Karpas-422 (cell line): ENCODE results near the gene INSYN1. TPM values are rescaled to one million over a fixed set of nuclear protein-coding genes. Genes with fewer than 3 reads are reported as not detected.

Experiments
- DNase-seq: peaks from one replicate; pipeline ENCODE4 v3.0.0-alpha.2; 2015
- H2AFZ ChIP-seq: fragments of 200-600 bp; sonication (generic); 2 replicates; pipeline ENCODE4 v1.6.1; 2014; ENCODE audit warnings: antibody characterized with exemption, low read length, mixed read lengths
- H3K27ac ChIP-seq: fragments of 200-600 bp; sonication (generic); 2 replicates; pipeline ENCODE4 v1.5.1; 2014; ENCODE audit warnings: mild to moderate bottlenecking, low read length, moderate library complexity
- H3K27me3 ChIP-seq: fragments of 200-600 bp; sonication (generic); 2 replicates; pipeline ENCODE4 v1.6.1; 2014; ENCODE audit warnings: low read length, mixed read lengths
- H3K36me3 ChIP-seq: fragments of 200-600 bp; sonication (generic); 2 replicates; pipeline ENCODE4 v1.6.1; 2014; ENCODE audit warnings: low read length, mixed read lengths; ENCODE audit not compliant: insufficient read depth
- H3K4me1 ChIP-seq: fragments of 200-600 bp; sonication (generic); 2 replicates; pipeline ENCODE4 v1.6.1; 2014; ENCODE audit warnings: mild to moderate bottlenecking, low read length, mixed read lengths
- H3K4me2 ChIP-seq: fragments of 200-600 bp; sonication (generic); 2 replicates; pipeline ENCODE4 v1.6.1; 2014; ENCODE audit warnings: low read length, low read depth, mild to moderate bottlenecking; ENCODE audit not compliant: poor library complexity, severe bottlenecking
- H3K4me3 ChIP-seq: fragments of 200-600 bp; sonication (generic); 2 replicates; pipeline ENCODE4 v1.5.1; 2014; ENCODE audit warnings: mild to moderate bottlenecking, antibody characterized with exemption, low read length, mixed read lengths
- H3K79me2 ChIP-seq: fragments of 200-600 bp; sonication (generic); 2 replicates; pipeline ENCODE4 v1.6.1; 2014; ENCODE audit warnings: mild to moderate bottlenecking, low read length, mixed read lengths
- H3K9ac ChIP-seq: fragments of 200-600 bp; sonication (generic); 2 replicates; pipeline ENCODE4 v1.6.0; 2014; ENCODE audit warnings: low read length
- H3K9me2 ChIP-seq: fragments of 200-600 bp; sonication (generic), shearing (Covaris generic); replicated peaks from 2 replicates; pipeline ENCODE4 v1.6.0; 2014; ENCODE audit warnings: mild to moderate bottlenecking, low read length, moderate library complexity; ENCODE audit not compliant: insufficient read depth
- H3K9me3 ChIP-seq: fragments of 300-700, 200-600 bp; sonication (generic); 2 replicates; pipeline ENCODE4 v1.6.1; 2014; ENCODE audit warnings: low read length, mixed read lengths
- H4K20me1 ChIP-seq: fragments of 200-600 bp; sonication (generic); 2 replicates; pipeline ENCODE4 v1.6.1; 2014; ENCODE audit warnings: mild to moderate bottlenecking, antibody characterized with exemption, low read length, low read depth; ENCODE audit not compliant: insufficient read depth
- total RNA-seq: library from RNA; depleted of rRNA; stranded (reverse); fragments of >200 nt; shearing (Covaris generic); gene quantifications from 2 replicates; pipeline ENCODE4 v1.2.3, GENCODE V29; 2014; ENCODE audit warnings: low replicate concordance

The INSYN1 gene
- total RNA-seq, 1 experiment from 2014 or later = not detected

DNA sequence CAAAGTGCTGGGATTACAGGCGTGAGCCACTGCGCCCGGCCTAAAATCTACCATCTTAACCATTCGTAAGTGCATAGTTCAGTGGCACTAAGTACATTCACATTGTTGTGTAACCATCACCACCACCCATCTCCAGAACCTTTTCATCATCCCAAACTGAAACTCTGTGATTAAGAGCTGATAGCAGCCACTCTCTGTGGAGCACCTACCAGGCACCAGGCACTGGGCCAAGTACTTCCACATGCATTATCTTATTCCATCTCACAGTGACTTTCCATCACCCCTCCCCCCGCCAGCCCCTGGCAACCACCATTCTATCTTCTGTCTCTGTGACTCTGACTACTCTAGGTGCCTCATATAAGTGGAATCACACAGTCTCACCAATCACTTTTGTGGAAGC is 2.3 kb upstream of the INSYN1 start:
- no peak overlapping the region for H3K4me2 ChIP-seq
- H3K9me2 ChIP-seq = no peaks in the 10 kb centered on the region
- DNase-seq = no peak
- H3K36me3 ChIP-seq = no peaks in the 10 kb centered on the region
- no peak overlapping the region for H2AFZ ChIP-seq
- H4K20me1 ChIP-seq = no peaks in the 10 kb centered on the region
- H3K27ac ChIP-seq = no peak overlapping the region
- no peak overlapping the region for H3K4me3 ChIP-seq
- no peaks in the 10 kb centered on the region for H3K9me3 ChIP-seq
- H3K79me2 ChIP-seq = no peaks in the 10 kb centered on the region
- H3K27me3 ChIP-seq = no peaks in the 10 kb centered on the region
- H3K9ac ChIP-seq = no peak overlapping the region
- no peaks in the 10 kb centered on the region for H3K4me1 ChIP-seq

DNA sequence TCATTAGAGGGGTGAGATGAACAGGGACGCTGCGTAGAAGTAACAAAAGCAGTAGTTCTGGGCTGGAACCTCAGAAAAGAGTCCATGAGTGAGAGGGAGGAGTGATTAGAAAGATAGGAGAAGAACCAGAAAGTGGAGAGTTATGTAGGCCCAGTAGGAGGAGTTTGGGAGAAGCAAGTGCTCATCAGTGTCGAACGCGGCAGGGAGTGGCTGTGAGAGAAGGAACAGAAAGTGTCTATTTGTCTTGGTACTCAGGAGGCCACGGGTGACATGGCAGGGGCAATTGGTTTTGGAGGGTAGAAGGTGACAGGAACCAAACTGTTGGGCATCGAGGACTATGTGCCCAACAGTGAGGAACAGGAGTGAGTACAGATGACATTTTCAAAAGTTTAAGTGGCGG is 1.3 kb upstream of the INSYN1 start:
- H3K4me1 ChIP-seq = no peaks in the 10 kb centered on the region
- H3K9me3 ChIP-seq = no peaks in the 10 kb centered on the region
- no peaks in the 10 kb centered on the region for H3K79me2 ChIP-seq
- H3K36me3 ChIP-seq = no peaks in the 10 kb centered on the region
- H3K27me3 ChIP-seq = no peaks in the 10 kb centered on the region
- H3K4me3 ChIP-seq = no peak overlapping the region
- DNase-seq = no peak
- H4K20me1 ChIP-seq = no peaks in the 10 kb centered on the region
- H3K4me2 ChIP-seq = no peak overlapping the region
- no peak overlapping the region for H2AFZ ChIP-seq
- H3K27ac ChIP-seq = no peak overlapping the region
- no peaks in the 10 kb centered on the region for H3K9me2 ChIP-seq
- H3K9ac ChIP-seq = no peak overlapping the region

DNA sequence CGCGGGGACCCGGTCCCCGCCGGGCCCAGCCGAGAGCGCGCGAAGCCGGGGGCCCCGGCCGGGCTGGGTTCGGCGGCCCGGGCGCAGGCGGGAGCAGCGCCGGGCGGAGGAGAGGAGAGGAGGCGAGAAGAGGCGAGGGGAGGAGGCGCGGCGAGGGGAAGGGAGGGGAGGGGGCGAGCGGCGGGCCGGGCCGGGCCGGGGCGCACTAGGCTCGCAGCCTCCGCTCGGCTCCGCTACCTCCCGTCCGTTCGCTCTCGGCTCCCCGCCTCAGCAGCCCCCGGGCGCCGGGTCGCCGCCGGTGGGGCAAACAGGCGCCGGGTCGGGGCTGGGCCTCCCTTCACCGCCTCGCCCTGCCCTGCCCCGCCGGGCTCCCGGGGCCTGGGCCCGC is 351 bp downstream of the INSYN1 start:
- no peak overlapping the region for H3K4me2 ChIP-seq
- no peaks in the 10 kb centered on the region for H3K9me3 ChIP-seq
- no peak overlapping the region for H2AFZ ChIP-seq
- no peaks in the 10 kb centered on the region for H4K20me1 ChIP-seq
- no peaks in the 10 kb centered on the region for H3K27me3 ChIP-seq
- no peaks in the 10 kb centered on the region for H3K9me2 ChIP-seq
- no peak for DNase-seq
- no peaks in the 10 kb centered on the region for H3K4me1 ChIP-seq
- H3K9ac ChIP-seq = no peak overlapping the region
- no peak overlapping the region for H3K27ac ChIP-seq
- no peak overlapping the region for H3K4me3 ChIP-seq
- H3K36me3 ChIP-seq = no peaks in the 10 kb centered on the region
- H3K79me2 ChIP-seq = no peaks in the 10 kb centered on the region

DNA sequence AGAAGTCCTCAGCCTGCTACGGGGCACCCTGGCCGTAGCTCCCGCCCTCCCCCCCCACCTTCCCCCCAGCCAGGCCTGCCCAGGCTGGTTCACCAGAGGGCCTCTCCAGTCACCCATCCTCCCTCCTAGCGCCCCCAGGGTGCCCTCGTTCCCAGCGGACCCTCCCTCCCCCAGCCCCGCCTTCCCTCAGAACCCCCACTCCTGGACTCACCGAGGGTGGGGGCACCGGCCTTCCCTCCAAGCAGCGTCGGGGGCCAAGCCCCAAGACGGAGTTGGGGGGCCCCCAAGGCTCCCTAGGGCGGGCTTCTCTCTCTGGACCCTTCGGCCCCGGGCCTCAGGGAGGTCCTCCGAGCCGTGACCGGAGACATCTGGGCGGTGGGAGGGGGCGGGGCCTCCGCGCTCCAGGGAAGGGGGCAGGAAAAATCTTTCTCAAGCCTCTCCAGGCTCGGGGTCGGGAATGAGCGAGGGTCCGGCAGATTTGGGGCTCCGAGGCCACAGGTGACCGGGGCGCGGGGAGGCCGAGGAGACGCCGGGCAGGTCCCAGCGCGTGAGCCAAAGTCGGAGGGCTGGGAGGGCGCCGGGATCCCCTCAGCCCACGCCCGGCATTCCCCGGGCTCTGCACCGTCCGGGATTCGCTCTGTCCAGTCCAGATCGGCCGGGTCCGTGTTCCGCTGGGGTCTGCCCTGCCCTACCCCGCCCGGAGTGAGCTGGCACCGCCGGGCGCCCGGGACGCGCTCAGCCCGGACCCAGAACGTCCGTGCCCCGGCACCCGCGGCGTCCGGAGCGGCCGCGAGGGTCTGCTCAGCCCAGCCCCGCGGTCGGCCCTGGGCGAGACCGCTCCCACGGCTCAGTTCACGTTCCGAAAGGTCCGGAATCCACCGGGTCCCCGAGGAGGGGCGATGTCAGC is 999 bp downstream of the INSYN1 start:
- DNase-seq = no peak
- H4K20me1 ChIP-seq = no peaks in the 10 kb centered on the region
- no peak overlapping the region for H3K9ac ChIP-seq
- H3K79me2 ChIP-seq = no peaks in the 10 kb centered on the region
- H3K36me3 ChIP-seq = no peaks in the 10 kb centered on the region
- H2AFZ ChIP-seq = no peak overlapping the region
- H3K27me3 ChIP-seq = no peaks in the 10 kb centered on the region
- no peak overlapping the region for H3K27ac ChIP-seq
- H3K9me2 ChIP-seq = no peaks in the 10 kb centered on the region
- no peak overlapping the region for H3K4me2 ChIP-seq
- no peak overlapping the region for H3K4me3 ChIP-seq
- H3K9me3 ChIP-seq = no peaks in the 10 kb centered on the region
- no peaks in the 10 kb centered on the region for H3K4me1 ChIP-seq

DNA sequence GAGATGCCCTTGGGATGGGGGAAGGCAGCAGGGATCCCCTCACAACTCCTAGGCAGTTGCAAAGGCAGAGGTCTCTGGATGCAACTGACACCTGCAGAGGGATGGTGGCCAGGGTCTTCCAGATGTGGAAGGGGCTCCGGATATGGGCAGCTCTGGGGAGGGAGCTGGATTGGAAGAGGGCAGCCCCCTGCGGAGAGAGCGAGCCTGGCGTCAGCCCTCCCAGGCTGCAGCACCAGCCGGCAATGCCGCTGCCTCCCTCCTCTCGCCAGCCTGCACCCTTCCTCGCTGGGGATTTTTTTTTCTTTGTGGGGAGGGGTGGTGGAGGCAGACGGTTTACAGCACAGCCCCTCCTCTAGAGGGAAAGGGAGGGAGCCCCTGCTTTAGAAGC is 1.6 kb downstream of the INSYN1 start:
- H3K9ac ChIP-seq = no peak overlapping the region
- H2AFZ ChIP-seq = no peak overlapping the region
- no peaks in the 10 kb centered on the region for H3K36me3 ChIP-seq
- H3K27ac ChIP-seq = no peak overlapping the region
- no peak overlapping the region for H3K4me3 ChIP-seq
- no peak for DNase-seq
- H3K4me1 ChIP-seq = no peaks in the 10 kb centered on the region
- no peaks in the 10 kb centered on the region for H3K27me3 ChIP-seq
- no peaks in the 10 kb centered on the region for H3K79me2 ChIP-seq
- no peaks in the 10 kb centered on the region for H3K9me3 ChIP-seq
- no peaks in the 10 kb centered on the region for H3K9me2 ChIP-seq
- H4K20me1 ChIP-seq = no peaks in the 10 kb centered on the region
- no peak overlapping the region for H3K4me2 ChIP-seq

DNA sequence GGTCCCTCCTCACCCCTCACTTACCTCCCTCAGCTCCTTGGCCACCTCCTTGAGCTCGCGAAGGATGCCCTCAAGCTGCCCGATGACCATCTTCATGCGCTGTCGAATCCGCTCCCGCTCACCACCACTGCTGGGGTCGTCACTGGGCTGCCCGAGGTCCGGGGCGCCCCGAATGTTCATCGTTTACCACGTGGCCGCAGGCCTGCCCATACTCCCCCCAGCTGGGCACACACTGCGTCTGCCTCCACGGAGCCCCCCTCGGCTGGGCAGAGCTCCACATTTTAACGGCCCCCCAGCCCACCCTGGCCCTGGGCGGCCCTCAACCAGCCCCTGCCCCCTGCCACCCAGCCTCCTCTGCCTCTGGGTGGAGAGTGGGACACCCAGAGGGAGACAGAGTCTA is 2.2 kb downstream of the INSYN1 start:
- H3K27me3 ChIP-seq = no peaks in the 10 kb centered on the region

DNA sequence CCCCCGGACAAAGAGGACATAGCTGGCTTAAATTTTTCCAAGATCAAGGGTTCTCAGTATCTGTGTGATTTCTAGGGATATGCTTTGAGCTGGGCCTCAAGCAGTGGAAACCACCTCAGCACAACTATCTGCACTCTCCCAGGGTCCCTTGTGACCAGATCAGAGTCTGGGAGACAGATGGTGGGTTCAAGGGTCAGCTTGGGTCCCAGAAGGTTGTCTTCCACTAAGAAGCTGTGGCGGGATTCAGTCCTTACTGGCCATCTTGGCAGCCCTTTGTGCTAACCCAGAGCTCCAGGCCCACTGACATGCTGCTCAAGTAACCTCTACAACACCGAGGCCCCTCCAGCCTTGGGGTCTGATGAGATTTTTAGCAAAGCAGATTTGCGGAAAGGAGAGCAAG is 2.7 kb downstream of the INSYN1 start:
- Histone ChIP-seq H3K4me3 (no peak overlapping the region), H4K20me1 (no peaks in the 10 kb centered on the region), H3K4me1 (no peaks in the 10 kb centered on the region), H3K27me3 (no peaks in the 10 kb centered on the region), H3K27ac (no peak overlapping the region), H3K4me2 (no peak overlapping the region), H3K9me3 (no peaks in the 10 kb centered on the region), H3K9ac (no peak overlapping the region), H3K36me3 (no peaks in the 10 kb centered on the region), H2AFZ (no peak overlapping the region), H3K79me2 (no peaks in the 10 kb centered on the region), H3K9me2 (no peaks in the 10 kb centered on the region)
- no peak for DNase-seq

More for the DNA sequence above, 2.2 kb downstream of the INSYN1 start:
- H3K4me1 ChIP-seq = no peaks in the 10 kb centered on the region
- no peaks in the 10 kb centered on the region for H3K9me3 ChIP-seq
- H2AFZ ChIP-seq = no peak overlapping the region
- no peak overlapping the region for H3K9ac ChIP-seq
- no peak overlapping the region for H3K27ac ChIP-seq
- H3K4me3 ChIP-seq = no peak overlapping the region
- no peaks in the 10 kb centered on the region for H4K20me1 ChIP-seq
- no peaks in the 10 kb centered on the region for H3K79me2 ChIP-seq
- H3K4me2 ChIP-seq = no peak overlapping the region
- no peaks in the 10 kb centered on the region for H3K36me3 ChIP-seq
- H3K9me2 ChIP-seq = no peaks in the 10 kb centered on the region
- no peak for DNase-seq

DNA sequence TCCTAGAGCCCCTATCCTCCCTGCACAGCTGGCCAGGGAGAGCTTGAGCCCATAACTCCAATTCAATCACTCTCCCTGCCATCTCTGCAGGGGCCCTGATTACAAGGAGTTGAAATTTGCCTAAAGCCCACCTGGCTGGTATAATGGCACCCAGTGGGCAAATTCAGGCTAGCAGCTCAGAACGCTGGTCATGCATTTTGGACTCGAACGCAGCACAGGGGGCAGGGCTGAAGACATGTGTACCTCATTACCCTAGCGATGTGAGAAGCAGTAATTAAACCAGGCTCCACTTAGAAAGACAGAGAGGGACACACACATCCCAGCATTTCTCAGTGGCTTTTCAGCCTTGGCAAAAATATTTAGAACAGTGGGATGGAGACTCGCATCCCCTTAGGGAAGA is 3.2 kb downstream of the INSYN1 start:
- H3K9me3 ChIP-seq = no peaks in the 10 kb centered on the region
- H3K9ac ChIP-seq = no peak overlapping the region
- no peaks in the 10 kb centered on the region for H4K20me1 ChIP-seq
- H3K4me2 ChIP-seq = no peak overlapping the region
- H3K36me3 ChIP-seq = no peaks in the 10 kb centered on the region
- no peak overlapping the region for H2AFZ ChIP-seq
- no peak overlapping the region for H3K27ac ChIP-seq
- H3K4me3 ChIP-seq = no peak overlapping the region
- H3K4me1 ChIP-seq = no peaks in the 10 kb centered on the region
- no peaks in the 10 kb centered on the region for H3K27me3 ChIP-seq
- H3K79me2 ChIP-seq = no peaks in the 10 kb centered on the region
- H3K9me2 ChIP-seq = no peaks in the 10 kb centered on the region
- no peak for DNase-seq
